ENCODE measurements around the gene LSS.

The LSS gene

GRCh38 chr21:46228345-46229051 lies at the start of gene LSS:
Gene LSS (minus strand): TSS chr21:46228774. CDS start chr21:46228745, 29 bp downstream.
- peak; percentile 99 for DNase-seq (ENCODE audit: low spot score)

DNA sequence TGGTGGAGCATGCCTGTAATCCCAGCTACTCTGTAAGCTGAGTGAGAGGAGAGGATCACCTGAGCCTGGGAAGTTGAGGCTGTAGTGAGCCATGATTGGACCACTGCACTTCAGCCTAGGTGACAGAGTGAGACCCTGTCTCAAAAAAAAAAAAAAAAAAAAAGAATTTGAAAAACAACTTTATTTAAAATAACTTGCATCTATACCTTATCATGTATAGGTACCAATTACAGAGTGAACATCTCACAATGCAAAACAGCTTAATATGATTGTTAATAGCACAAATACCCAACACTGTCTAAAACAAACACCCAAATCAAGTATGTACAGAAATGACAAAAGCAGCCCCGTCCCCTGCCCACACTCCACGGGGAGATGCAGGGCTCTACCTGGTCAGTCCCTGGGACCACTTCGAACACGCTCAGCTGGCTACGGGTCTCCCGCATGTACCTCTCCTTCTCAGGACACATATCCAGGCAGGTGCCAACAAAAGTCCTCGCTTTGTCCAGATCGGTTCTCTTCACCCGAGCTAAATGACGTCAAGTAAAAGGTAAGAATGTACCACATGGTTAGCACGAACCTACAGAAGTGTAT lies 46.3 kb upstream of the LSS start:
- DNase-seq (ENCODE audit: low spot score): no peak

DNA sequence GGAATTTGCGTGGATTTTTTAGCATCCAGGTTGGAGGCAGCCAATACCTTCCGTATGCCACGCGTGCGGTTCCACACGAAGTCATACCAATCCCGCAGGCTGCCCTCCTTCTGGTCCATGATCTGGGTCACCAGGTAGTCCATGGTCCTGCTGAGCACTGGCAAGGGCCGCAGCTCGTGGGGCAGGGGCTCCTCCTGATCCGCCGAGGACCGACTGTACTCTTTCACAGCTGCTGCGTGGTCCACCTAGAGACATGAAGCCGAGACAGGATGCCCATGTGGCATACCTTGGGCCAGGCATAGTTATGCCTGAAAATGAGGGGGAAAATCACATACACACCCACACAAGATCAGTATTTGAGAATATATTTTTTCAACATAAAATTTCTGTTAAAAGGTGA lies 44.8 kb upstream of the LSS start:
- no peak for DNase-seq (ENCODE audit: low spot score)

DNA sequence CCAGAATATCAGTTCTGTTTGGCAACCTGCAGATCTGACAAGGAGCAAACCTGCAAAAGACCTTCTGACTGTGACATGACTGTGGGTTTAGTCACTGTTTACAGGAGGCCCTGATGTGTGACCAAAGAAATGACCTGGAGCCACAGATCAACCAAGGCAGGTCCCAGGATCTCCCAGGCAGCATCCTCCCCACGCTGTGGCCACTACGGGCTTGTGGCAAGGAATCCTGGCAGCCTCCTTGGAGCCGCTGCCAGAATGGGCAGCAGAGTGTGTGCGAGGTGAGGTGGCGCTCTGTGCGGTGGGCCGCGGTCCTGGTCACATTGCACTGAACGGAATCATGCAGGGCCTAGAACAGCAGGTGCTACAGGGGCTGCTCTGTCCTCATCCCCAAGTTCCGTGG lies 40.9 kb upstream of the LSS start:
- DNase-seq (ENCODE audit: low spot score): no peak

DNA sequence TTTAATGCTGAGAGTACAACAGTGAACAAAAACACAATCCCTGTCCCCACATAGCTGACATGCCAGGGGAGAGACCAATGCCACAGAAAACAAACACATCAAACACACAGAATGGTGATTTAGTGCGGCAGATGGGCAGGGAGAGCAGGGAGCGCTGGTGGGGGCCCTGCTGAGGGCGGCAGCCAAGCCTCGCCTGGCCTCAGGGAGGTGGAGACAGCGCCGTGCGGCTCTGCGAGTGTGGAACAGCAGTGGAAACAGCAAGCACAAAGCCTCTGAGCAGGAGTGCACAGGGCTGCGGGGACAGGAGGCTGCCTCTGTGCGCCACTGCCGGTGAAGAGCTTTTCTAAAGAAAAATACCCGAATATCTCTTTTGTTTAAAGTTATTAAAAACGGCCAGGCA lies 39.8 kb upstream of the LSS start:
- DNase-seq (ENCODE audit: low spot score): no peak

- DNase-seq (ENCODE audit: low spot score): no peak
Measured at GRCh38 chr21:46266946-46267345, 38.4 kb upstream of the LSS start.

DNA sequence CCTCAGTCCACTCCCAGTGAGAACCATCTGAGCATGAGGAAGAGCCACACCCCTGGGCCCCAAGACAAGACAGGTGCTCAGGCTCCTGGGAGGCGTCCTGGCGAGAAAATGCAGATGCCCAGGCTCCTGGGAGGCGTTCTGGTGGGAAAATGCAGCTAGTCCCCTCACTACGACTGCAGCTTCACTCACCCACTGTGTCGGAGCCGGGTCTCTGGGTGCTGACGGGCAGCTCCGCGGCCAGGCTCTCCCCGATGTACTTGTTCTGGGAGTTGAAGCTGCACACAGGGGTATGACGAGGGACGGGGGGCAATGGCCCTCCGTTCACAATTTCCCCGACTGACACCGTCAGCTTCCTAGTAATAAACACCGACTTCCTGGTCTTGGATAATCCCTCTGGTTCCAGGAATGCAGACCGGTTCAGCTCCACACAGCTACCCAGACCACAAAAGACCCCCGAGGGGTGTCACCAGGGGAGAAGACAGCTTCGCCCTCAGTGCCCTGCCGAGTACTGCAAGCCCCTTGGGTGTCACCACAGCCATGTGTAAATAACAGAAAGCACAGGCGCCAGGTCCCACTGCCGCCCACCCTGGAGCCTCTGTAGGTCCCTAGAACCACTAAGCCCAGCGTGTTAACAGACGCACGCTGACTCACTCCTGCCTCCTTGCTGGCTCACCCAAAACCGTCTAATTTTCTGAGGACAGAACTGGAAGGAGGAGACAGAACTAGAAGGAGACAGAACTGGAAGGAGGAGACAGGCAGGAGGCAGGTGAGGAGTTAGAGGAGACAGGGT lies 37.4 kb upstream of the LSS start:
- DNase-seq (ENCODE audit: low spot score): no peak

DNA sequence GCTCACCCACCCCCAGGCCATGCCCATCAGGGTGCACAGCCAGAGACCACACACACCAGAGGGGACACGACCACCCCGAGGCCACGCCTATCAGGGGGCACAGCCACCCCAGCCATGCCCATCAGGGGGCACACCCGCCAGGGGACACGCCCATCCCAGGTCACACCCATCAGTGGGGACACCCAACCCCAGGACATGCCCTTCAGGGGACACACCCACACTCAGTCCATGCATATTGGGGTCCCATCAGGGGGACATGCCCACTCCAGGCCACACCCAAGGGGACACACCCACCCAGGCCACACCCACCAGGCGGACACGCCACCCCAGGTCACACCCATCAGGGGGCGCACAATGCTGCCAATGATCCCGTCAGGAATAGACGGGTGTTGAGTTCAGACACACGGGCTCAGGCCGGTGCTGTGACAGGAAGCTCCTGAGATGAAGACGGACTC lies 36.1 kb upstream of the LSS start:
- peak; percentile 57 for DNase-seq (ENCODE audit: low spot score)

DNA sequence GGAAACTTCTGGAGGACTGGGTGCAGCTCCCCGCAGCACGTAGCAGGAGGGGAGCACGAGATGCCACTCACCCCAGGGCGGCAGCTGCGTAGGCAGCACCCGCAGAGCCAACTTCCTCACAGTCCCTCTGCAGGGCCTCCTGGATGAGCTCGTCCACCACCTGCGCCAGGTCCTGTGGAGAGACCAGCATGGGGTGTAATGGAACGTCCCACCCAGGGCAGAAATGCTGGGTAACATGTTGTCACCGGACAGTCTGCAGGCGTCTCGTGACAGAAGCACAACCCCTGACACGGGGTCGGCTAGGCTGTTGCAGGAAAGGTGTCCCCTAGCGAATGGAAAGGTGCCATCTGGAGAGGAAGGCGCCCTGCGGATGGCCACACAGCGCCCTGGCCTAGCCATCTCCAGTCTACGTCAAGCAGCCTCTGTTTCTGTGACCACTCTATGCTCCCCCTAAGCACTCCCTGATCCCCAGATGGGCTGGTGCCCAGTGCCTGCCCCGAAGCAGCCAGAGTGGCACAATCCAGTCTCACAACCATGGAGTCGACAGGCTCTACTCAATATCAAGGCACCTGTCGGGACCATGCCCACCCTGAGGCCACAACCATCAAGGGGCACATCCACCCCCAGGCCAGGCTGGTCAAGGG lies 35.6 kb upstream of the LSS start:
- DNase-seq (ENCODE audit: low spot score): no peak

GRCh38 chr21:46256501-46256994 lies 28.0 kb upstream of the LSS start:
- DNase-seq (ENCODE audit: low spot score): no peak

- DNase-seq (ENCODE audit: low spot score): no peak
Measured at GRCh38 chr21:46255758-46256337, 27.3 kb upstream of the LSS start.

GRCh38 chr21:46255166-46255565 lies 26.6 kb upstream of the LSS start:
- DNase-seq (ENCODE audit: low spot score): no peak

GRCh38 chr21:46254208-46254975 lies 25.8 kb upstream of the LSS start:
- no peak for DNase-seq (ENCODE audit: low spot score)

- peak; percentile 61 for DNase-seq (ENCODE audit: low spot score)
Measured at GRCh38 chr21:46253610-46254124, 25.1 kb upstream of the LSS start.

DNA sequence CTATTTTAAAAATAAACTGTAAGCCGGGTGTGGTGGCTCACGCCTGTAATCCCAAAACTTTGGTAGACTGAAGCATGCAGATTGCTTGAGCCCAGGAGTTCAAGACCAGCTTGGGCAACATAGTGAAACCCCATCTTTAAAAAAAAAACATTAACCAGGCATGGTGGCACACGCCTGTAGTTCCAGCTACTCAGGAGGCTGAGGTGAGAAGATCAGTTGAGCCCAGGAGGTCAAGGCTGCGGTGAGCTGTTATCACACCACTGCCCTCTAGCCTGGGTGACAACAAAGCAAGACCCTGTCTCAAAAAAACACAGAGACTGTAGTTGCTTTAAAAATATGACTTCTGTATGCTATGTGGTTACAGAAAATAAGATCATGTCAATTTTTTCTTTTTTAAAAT lies 24.3 kb upstream of the LSS start:
- no peak for DNase-seq (ENCODE audit: low spot score)

- DNase-seq (ENCODE audit: low spot score): no peak
Measured at GRCh38 chr21:46250146-46250725, 21.7 kb upstream of the LSS start.

DNA sequence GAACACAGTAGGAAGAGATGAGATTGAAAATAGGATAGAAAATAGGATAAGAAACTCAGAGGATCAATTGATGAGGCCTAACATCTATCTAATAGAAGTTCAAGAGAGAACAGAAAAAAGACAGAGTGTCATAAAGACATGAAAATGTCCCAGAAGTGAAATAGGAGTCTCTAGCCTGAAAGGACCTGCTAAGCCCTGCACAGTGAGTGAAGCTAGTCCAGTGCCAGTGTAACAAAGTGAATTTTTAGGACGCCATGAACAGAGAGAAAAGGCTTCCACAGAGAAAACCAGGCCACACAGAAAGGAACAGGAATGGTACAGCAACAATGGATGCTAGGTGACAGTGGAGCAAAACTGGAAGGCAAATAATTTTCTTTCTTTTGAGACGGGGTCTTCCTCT lies 20.3 kb upstream of the LSS start:
- no peak for DNase-seq (ENCODE audit: low spot score)

DNA sequence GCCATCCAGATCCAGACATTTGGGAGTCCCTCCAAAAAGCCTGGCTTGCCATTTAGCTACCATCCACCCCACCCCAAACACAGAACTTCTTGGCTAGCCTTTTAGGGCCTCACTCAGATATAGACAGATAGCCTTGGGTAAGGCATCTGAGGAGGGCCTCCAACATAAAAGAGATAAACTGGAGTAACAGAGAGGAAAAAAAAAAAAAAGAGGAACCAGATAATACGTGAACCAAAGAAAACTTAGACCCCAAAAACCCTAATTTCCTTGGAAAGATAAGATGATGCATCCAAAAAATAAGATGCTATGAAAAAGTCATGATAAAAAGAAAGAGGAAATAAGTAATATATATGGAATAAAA lies 19.8 kb upstream of the LSS start:
- DNase-seq (ENCODE audit: low spot score): no peak

DNA sequence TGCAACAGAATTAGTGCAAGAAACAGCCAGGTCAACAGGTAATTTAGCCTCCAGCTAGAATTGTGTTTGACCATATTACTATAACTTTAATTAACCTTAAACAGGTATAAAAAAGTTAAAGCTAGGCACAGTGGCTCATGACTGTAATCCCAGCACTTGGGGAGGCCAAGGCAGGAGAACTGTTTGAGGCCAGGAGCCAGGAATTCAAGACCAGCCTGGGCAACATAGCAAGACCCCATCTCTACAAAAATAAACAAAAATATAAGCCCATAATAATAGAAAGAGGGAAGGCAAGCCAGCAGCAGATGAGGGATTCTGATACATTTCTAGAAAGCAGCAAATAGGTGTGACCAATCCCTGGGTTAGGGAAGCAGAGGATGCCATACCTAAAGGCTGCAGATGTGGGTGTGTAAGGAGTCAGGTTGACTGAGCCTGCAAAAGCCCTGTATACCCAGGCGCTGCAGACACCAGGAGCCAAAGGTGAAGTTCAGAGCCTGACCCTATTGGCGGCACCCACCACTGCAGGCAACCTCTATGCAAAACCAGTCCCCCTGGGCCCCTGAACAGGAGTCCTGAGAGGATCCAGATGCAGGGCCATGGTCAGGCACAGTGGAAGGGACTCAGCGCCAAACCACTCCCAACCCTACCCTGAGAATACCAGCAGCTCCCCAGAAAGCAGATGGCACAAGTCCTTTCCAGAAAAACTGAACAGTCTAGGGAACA lies 19.3 kb upstream of the LSS start:
- no peak for DNase-seq (ENCODE audit: low spot score)

- no peak for DNase-seq (ENCODE audit: low spot score)
Measured at GRCh38 chr21:46246345-46246744, 17.8 kb upstream of the LSS start.
